ENCODE results near the gene FCRL1.

FCRL1 gene, protein sequence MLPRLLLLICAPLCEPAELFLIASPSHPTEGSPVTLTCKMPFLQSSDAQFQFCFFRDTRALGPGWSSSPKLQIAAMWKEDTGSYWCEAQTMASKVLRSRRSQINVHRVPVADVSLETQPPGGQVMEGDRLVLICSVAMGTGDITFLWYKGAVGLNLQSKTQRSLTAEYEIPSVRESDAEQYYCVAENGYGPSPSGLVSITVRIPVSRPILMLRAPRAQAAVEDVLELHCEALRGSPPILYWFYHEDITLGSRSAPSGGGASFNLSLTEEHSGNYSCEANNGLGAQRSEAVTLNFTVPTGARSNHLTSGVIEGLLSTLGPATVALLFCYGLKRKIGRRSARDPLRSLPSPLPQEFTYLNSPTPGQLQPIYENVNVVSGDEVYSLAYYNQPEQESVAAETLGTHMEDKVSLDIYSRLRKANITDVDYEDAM

DNA sequence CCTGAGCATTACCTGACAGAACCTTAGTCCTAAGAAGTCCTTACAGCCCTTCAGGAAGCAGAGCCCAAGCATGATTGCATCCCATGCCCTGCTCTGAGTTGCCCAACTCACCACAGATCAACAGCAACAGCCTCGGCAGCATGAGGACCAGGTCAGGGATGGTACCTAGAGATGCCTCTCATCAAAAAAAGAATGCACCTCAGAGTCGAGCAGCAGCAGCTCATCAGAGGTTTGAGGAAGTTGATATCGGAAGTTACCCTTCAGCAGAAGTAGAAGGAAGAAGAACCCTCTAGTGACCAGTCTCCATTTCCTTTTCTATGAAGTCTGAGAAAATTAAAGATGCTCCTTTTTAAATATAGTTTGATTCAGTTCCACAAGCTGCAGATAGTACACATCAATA lies at the start of gene FCRL1:
FCRL1 (minus strand) TSS at position 225 of the 400 bp plus-strand sequence; CDS start at position 142, 83 bp downstream.
- no peaks in the 10 kb centered on the region for H3K27me3 Mint-ChIP-seq (ENCODE audit: low read depth)
- no peaks in the 10 kb centered on the region for H3K36me3 Mint-ChIP-seq (ENCODE audit: low read depth)
- no peak within 1 kb of the TSS for H3K27ac Mint-ChIP-seq
- H3K9me3 Mint-ChIP-seq, result no peaks in the 10 kb centered on the region
- H3K4me3 Mint-ChIP-seq, result no peak within 1 kb of the TSS
- no peaks in the 10 kb centered on the region for H3K4me1 Mint-ChIP-seq (ENCODE audit: low read depth)

DNA sequence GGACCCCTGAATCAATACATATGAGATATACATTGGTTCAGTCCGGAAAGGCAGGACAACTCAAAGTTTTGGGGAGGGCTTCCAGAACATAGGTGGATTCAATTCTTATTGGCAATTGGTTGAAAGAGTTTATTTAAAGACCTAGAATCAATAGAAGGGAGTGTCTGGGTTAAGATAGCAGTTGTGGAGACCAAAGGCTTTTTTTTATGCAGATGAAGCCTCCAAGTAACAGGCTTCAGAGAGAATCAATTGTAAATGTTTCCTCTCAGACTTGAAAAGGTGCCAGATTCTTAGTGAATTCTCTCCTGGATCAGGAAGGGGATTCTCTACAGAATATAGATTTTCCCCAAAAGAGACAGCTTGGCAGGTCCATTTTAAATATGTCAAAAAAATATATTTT lies 48.7 kb upstream of the FCRL1 start:
- H3K27me3 Mint-ChIP-seq (ENCODE audit: low read depth), result no peaks in the 10 kb centered on the region
- H3K9me3 Mint-ChIP-seq, result no peaks in the 10 kb centered on the region
- no peaks in the 10 kb centered on the region for H3K4me1 Mint-ChIP-seq (ENCODE audit: low read depth)
- no peaks in the 10 kb centered on the region for H3K36me3 Mint-ChIP-seq (ENCODE audit: low read depth)
- no peak overlapping the region for H3K4me3 Mint-ChIP-seq
- no peak overlapping the region for H3K27ac Mint-ChIP-seq

DNA sequence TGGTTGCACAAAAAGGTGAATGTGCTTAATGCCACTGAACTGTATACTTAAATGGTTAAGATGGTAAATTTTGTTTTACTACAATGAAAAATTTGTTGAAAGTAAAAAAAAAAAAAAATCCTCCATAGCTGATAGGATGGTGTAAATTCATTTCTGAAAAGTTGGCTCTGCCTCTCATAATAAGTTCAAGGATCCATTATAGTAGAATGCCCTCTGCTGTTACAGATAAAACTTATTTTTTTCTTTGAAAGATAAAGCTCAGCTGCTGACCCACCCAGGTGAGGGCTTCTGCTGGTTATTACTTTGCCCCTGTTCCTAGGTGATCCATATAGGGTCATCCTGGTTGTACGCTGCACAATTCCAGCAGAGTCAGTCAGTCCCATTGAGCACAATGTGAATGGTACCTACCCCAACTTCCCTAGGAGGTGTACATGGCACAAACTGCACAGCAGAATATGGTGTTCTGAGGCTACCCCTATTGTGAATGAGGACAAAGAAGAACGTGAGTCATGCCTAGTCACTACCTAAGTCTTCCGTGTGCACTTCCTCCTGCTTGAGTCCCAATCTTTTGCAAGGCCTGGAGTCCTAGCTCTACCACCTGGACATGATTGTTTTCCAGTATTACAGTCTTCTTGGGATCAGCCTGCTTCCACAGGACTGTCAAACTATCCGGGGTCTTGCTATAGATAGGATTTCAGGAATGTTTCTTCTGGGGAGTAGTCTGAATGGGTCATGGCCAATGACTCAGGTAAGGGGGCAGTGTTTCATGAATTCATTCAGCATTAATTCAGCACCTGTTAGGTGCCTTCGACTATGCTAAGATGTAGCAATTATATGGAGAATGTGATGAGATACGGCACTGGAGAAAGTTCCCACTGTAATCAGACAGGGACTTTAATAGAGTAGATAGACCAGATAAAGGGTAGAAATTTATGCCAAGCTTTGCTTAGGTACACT lies 42.5 kb upstream of the FCRL1 start:
- Mint-ChIP-seq H3K27me3 (ENCODE audit: low read depth) (no peaks in the 10 kb centered on the region), H3K36me3 (ENCODE audit: low read depth) (no peaks in the 10 kb centered on the region), H3K9me3 (no peaks in the 10 kb centered on the region), H3K4me1 (ENCODE audit: low read depth) (no peaks in the 10 kb centered on the region), H3K27ac (no peak overlapping the region), H3K4me3 (no peak overlapping the region)

DNA sequence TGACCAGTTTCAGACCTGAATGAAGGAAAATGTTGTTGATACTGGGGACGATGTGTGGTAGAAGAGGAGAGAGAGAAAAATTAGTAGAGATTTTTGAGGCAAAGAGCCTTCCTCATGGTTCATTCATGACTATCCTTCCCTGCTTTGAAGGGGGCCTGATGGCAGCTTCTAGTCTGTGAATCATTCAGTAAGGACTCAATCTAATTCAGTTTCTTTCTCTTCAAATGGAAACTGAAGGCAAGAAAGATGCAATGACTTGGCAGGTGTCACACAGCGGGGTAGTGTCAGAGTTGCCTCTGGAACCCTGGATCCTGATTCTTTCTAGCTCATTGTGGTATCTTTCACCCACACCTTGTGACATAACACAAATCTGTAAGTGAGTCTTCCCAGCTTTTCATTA lies 36.6 kb upstream of the FCRL1 start:
- Mint-ChIP-seq H3K36me3 (ENCODE audit: low read depth) (no peaks in the 10 kb centered on the region), H3K27me3 (ENCODE audit: low read depth) (no peaks in the 10 kb centered on the region), H3K4me3 (no peak overlapping the region), H3K4me1 (ENCODE audit: low read depth) (no peaks in the 10 kb centered on the region), H3K9me3 (no peaks in the 10 kb centered on the region), H3K27ac (no peak overlapping the region)

DNA sequence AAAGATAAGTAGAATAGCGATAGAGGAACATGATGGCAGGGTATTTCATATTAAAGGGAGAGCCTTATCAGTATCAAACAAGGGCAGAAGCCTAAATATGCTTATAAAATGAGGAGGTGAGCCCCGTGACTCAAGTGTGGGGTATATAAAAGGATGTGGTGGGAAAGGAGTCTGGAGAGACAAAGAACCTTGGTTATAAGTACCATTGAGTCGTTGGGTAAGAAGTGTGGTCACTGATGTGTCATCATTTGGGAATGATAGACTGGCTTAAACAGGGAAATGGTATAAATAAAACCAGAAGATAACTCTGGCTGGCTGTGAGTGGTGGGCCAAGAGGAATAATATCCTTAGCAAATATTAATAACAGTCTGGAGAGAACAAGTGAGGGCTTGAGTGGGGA lies 32.6 kb upstream of the FCRL1 start:
- Mint-ChIP-seq H3K4me3 (no peak overlapping the region), H3K4me1 (ENCODE audit: low read depth) (no peaks in the 10 kb centered on the region), H3K27me3 (ENCODE audit: low read depth) (no peaks in the 10 kb centered on the region)

DNA sequence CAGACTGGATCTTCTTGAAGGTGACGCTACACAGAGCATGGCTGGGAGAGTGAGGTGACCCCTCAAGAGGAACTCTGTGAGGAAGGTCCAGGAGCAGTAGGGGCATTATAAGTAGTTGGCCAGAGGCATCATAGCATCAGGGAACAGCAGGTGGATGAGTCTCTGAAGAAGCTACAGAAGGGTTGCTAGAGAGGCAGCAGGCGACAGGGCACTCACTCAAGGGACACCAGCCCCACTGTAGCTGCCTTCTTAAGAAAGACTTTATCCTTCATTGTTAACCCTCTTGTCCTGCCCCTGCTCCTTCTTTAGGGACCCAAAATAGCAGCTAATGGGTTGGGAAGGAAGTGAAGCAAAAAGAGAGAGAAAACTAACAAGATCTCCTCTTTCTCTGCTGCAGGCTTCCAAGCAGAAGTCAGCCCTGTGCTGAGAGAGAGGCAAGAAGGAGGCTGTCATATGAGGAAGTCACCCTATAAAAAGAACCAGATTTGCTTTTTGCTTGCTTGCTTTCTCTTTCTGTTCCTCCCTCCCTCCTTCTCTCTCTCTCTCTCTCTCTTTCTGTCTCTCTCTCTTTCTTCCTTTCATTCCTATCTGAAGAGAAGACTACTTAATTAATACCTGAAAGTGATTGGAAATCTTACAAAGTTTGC lies 29.4 kb upstream of the FCRL1 start:
- Mint-ChIP-seq H3K4me1 (ENCODE audit: low read depth) (no peaks in the 10 kb centered on the region), H3K27me3 (ENCODE audit: low read depth) (no peaks in the 10 kb centered on the region), H3K4me3 (no peak overlapping the region), H3K9me3 (no peaks in the 10 kb centered on the region), H3K27ac (no peak overlapping the region), H3K36me3 (ENCODE audit: low read depth) (no peaks in the 10 kb centered on the region)

More for the DNA sequence above, 32.6 kb upstream of the FCRL1 start:
- Mint-ChIP-seq H3K9me3 (no peaks in the 10 kb centered on the region), H3K27ac (no peak overlapping the region), H3K36me3 (ENCODE audit: low read depth) (no peaks in the 10 kb centered on the region)

DNA sequence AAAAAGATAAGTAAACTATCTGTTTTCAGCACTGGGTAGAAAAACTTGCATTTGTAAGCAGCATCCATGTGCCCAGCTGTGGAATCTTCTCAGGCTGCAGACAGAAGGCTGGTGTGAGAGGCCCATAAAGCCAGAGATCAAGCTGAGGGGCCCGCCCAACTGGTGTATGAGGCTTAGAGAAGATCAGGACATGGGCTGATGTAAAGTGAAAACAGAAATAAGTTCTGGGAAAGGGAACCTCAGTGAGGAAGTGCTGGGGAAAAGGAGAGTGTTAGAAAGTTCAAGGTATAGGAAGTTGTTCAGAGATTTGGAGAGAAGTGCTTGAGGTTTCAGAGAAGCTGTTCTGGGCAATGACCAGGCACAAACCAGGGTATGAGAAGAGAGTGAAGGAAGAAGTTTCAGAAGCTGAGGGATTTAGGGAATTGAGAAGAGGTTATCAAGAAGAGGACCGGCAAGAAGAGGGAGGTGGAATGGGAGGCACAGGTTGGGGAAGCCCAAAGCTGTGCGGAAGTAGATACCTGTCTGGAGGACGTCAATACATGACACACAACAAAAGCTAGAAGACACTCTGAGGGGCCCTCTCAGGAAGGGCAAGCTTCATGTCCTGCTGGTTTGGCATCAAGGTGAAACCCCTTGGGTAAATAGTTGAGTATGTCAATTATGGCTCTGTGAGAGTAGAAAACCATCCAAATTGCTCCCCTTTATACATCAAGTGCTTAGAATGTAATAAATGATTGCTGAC lies 24.3 kb upstream of the FCRL1 start:
- H3K27me3 Mint-ChIP-seq (ENCODE audit: low read depth), result no peaks in the 10 kb centered on the region
- H3K9me3 Mint-ChIP-seq, result no peaks in the 10 kb centered on the region
- no peak overlapping the region for H3K4me3 Mint-ChIP-seq
- H3K36me3 Mint-ChIP-seq (ENCODE audit: low read depth), result no peaks in the 10 kb centered on the region
- no peak overlapping the region for H3K27ac Mint-ChIP-seq
- H3K4me1 Mint-ChIP-seq (ENCODE audit: low read depth), result no peaks in the 10 kb centered on the region

DNA sequence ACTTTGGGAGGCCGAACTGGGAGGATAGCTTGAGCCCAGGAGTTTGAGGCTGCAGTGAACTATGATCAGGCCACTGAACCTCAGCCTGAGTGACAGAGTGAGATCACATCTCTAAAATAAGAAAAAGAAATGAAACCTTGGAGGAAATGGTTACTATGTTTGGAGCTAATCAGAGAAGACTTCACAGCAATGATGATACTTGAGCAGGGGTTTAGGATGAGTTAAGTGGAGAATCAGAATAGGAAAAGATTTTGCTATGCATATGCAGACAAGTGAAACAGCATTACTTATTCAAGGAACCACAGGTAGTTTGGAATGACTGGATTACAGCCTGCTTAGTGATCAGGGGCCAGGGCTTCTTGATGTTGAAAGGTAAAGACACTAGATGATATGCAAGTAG lies 23.0 kb upstream of the FCRL1 start:
- Mint-ChIP-seq H3K4me1 (ENCODE audit: low read depth) (no peaks in the 10 kb centered on the region), H3K4me3 (no peak overlapping the region), H3K9me3 (no peaks in the 10 kb centered on the region), H3K27me3 (ENCODE audit: low read depth) (no peaks in the 10 kb centered on the region), H3K27ac (no peak overlapping the region), H3K36me3 (ENCODE audit: low read depth) (no peaks in the 10 kb centered on the region)

DNA sequence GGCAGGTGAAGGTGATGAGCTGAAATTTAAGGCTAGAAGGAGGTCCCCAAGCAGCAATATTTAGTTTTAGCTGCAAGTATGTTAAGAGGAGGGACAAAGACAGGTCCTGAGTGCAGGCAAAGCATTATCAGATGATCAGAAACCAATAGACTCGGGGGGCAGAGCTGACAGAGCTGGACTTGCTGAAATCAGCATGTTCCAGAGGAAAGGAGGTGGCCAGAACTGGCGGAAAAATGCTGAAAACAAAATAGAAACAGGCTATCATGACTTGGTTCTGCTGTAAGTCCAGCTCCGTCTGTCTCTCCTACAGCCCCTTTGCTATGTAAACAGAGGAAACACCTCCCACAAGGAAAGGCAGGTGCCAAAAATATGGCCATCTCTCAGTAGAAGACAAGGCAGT lies 21.8 kb upstream of the FCRL1 start, which contains the start of gene CD5L:
CD5L (minus strand) TSS at position 101 of the 400 bp plus-strand sequence. CDS start 107 bp downstream, outside the sequence.
- no peaks in the 10 kb centered on the region for H3K36me3 Mint-ChIP-seq (ENCODE audit: low read depth)
- no peak within 1 kb of the TSS for H3K27ac Mint-ChIP-seq
- H3K27me3 Mint-ChIP-seq (ENCODE audit: low read depth), result no peaks in the 10 kb centered on the region
- H3K4me3 Mint-ChIP-seq, result no peak within 1 kb of the TSS
- no peaks in the 10 kb centered on the region for H3K9me3 Mint-ChIP-seq
- H3K4me1 Mint-ChIP-seq (ENCODE audit: low read depth), result no peaks in the 10 kb centered on the region

DNA sequence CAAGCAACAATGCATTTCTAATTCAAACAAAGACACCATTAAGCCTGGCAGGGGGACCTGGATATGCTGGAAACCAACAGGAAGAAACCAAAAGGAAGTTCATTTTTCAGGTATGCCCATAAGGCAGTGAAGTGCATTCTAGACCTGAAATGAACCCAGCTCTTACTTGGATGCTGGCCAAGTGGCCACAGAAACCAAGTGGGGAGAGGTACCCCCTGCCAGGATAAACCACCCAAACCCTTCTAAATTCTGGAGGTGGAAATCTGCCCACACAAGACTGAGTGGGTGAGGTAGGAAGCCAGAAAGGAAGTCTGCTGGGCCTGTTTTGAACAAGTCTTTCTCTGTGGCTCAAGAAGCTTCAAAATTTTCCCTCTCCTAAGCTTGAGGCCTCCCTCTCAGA lies 19.0 kb upstream of the FCRL1 start:
- Mint-ChIP-seq H3K27me3 (ENCODE audit: low read depth) (no peaks in the 10 kb centered on the region), H3K4me1 (ENCODE audit: low read depth) (no peaks in the 10 kb centered on the region), H3K9me3 (no peaks in the 10 kb centered on the region), H3K4me3 (no peak overlapping the region), H3K27ac (no peak overlapping the region), H3K36me3 (ENCODE audit: low read depth) (no peaks in the 10 kb centered on the region)

DNA sequence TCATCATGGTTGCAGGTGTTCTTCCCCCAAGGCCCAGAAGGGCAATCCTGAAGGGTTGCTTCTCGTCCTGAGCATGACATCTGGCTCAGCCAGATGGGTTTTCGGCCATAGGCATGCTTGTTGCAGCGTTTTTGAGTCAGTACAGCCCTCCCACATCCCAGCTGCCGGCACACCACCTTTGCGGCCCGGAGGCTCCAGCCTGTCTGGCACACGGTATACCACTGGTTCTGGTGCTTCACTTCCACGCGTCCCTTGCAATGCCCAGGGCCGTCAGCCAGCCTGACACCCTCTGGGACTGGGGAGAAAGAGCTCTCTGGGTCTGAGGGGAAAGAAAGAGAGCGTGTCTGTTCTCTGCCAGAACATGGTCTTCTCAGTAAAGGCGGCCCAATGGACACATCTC lies 14.5 kb upstream of the FCRL1 start:
- H3K4me1 Mint-ChIP-seq (ENCODE audit: low read depth), result no peaks in the 10 kb centered on the region
- H3K27me3 Mint-ChIP-seq (ENCODE audit: low read depth), result no peaks in the 10 kb centered on the region
- H3K9me3 Mint-ChIP-seq, result no peaks in the 10 kb centered on the region
- H3K27ac Mint-ChIP-seq, result no peak overlapping the region
- H3K4me3 Mint-ChIP-seq, result no peak overlapping the region
- no peaks in the 10 kb centered on the region for H3K36me3 Mint-ChIP-seq (ENCODE audit: low read depth)

DNA sequence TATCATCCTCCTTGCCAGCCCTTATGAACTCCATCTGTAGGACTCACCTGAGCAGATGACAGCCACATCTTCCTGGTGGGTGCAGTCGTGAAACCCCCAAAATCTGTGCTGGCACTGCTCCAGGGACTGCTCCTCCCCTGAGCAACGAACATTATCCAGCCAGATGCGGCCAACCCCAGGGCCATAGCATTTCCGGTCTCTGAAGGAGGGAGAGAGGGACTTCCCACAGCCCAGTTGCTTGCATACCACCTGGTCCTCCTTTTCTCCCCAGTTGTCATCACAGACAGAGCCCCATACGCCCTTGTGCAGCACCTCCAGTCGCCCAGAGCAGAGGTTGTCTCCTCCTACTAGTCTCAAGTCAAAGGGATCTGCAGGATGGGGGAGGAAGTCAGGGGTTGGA lies 13.2 kb upstream of the FCRL1 start:
- H3K27ac Mint-ChIP-seq, result no peak overlapping the region
- no peak overlapping the region for H3K4me3 Mint-ChIP-seq
- no peaks in the 10 kb centered on the region for H3K27me3 Mint-ChIP-seq (ENCODE audit: low read depth)
- no peaks in the 10 kb centered on the region for H3K4me1 Mint-ChIP-seq (ENCODE audit: low read depth)
- no peaks in the 10 kb centered on the region for H3K36me3 Mint-ChIP-seq (ENCODE audit: low read depth)
- no peaks in the 10 kb centered on the region for H3K9me3 Mint-ChIP-seq

DNA sequence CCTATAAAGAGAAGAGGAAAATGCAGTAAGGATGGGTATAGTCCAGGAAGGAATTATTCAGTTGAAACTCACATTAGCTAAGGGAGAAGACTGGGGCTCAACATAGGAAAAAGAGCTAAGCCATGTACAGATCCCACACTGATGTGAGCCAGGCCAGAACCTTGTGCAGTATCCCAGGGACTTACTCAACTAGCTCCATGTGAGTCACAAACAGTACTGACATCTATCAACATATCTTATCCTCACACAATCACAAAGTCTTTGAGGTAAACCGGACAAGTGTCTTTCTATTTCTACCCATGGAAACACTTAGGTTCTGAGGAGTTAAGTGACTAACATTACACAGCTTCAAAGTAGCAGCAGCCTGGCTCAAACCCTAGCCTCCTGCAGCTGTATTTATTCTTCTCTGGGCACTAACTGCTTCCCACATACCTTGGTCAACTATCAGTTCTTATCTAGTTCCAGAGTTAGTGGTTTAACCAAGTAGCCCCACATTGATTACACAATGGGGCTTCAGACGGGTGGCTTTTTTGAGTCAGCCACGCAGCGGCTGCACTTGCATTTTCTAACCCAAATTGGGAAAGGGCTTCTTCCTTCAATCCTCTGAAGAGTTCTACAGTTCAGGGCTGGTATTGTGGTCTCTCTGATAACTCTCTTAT lies 12.2 kb upstream of the FCRL1 start:
- H3K27me3 Mint-ChIP-seq (ENCODE audit: low read depth), result no peaks in the 10 kb centered on the region
- no peaks in the 10 kb centered on the region for H3K9me3 Mint-ChIP-seq
- H3K4me1 Mint-ChIP-seq (ENCODE audit: low read depth), result no peaks in the 10 kb centered on the region
- no peaks in the 10 kb centered on the region for H3K36me3 Mint-ChIP-seq (ENCODE audit: low read depth)
- no peak overlapping the region for H3K27ac Mint-ChIP-seq
- no peak overlapping the region for H3K4me3 Mint-ChIP-seq
